H9 (cell line): ENCODE data around the gene TFEB. TPM values are rescaled to one million over a fixed set of nuclear protein-coding genes. Genes with fewer than 3 reads are reported as not detected.

ENCODE experiments used
- DNase-seq: peaks from one replicate; pipeline ENCODE4 v3.0.0-alpha.2; 2017
- H2AFZ ChIP-seq: one replicate; pipeline ENCODE4 v1.6.1; 2013; ENCODE audit warnings: mild to moderate bottlenecking, low read length, control low read depth, moderate library complexity
- H2AK5ac ChIP-seq: 2 replicates; pipeline ENCODE4 v1.6.1; 2013; ENCODE audit warnings: low read length, control low read depth, mixed read lengths; ENCODE audit not compliant: insufficient read length
- H2BK120ac ChIP-seq: one replicate; pipeline ENCODE4 v1.6.1; 2013; ENCODE audit warnings: low read depth, mild to moderate bottlenecking, low read length, control low read depth, inconsistent platforms; ENCODE audit not compliant: poor library complexity, severe bottlenecking
- H2BK12ac ChIP-seq: 2 replicates; pipeline ENCODE4 v1.6.1; 2013; ENCODE audit warnings: low read length, control low read depth, mixed read lengths, low read depth; ENCODE audit not compliant: insufficient read length
- H2BK15ac ChIP-seq: 2 replicates; pipeline ENCODE4 v1.6.1; 2013; ENCODE audit warnings: low read depth, low read length, control low read depth
- H2BK20ac ChIP-seq: one replicate; pipeline ENCODE4 v1.6.1; 2013; ENCODE audit warnings: low read depth, mild to moderate bottlenecking, low read length, control low read depth, inconsistent platforms; ENCODE audit not compliant: poor library complexity, severe bottlenecking
- H2BK5ac ChIP-seq: 2 replicates; pipeline ENCODE4 v1.6.1; 2013; ENCODE audit warnings: low read length, control low read depth, mixed read lengths; ENCODE audit not compliant: insufficient read length
- H3K14ac ChIP-seq: 2 replicates; pipeline ENCODE4 v1.6.1; 2013; ENCODE audit warnings: low read length, control low read depth; ENCODE audit not compliant: insufficient read depth
- H3K18ac ChIP-seq: 2 replicates; pipeline ENCODE4 v1.6.1; 2013; ENCODE audit warnings: low read depth, mild to moderate bottlenecking, mixed read lengths, low read length, control low read depth; ENCODE audit not compliant: insufficient read length
- H3K23ac ChIP-seq: 2 replicates; pipeline ENCODE4 v1.6.1; 2013; ENCODE audit warnings: low read length, control low read depth, mixed read lengths, low read depth; ENCODE audit not compliant: insufficient read length
- H3K23me2 ChIP-seq: 2 replicates; pipeline ENCODE4 v1.6.1; 2013; ENCODE audit warnings: low read depth, mild to moderate bottlenecking, mixed read lengths, low read length, control low read depth; ENCODE audit not compliant: insufficient read length, poor library complexity, severe bottlenecking
- H3K27ac ChIP-seq: 2 replicates; pipeline ENCODE4 v1.5.1; 2013; ENCODE audit warnings: low read length, control low read depth, mixed read lengths, low read depth; ENCODE audit not compliant: insufficient read length
- H3K27me3 ChIP-seq: 2 replicates; pipeline ENCODE4 v1.6.1; 2013; ENCODE audit warnings: low read length, control low read depth, inconsistent platforms; ENCODE audit not compliant: insufficient read depth
- H3K4ac ChIP-seq: 2 replicates; pipeline ENCODE4 v1.6.1; 2013; ENCODE audit warnings: low read depth, mild to moderate bottlenecking, control low read depth, inconsistent platforms, low read length, moderate library complexity
- H3K4me1 ChIP-seq: 2 replicates; pipeline ENCODE4 v1.6.1; 2013; ENCODE audit warnings: low read length, control low read depth, inconsistent platforms; ENCODE audit not compliant: insufficient read depth
- H3K4me2 ChIP-seq: 2 replicates; pipeline ENCODE4 v1.6.1; 2013; ENCODE audit warnings: low read length, control low read depth, mixed read lengths; ENCODE audit not compliant: insufficient read length, insufficient read depth
- H3K56ac ChIP-seq: 2 replicates; pipeline ENCODE4 v1.6.1; 2013; ENCODE audit warnings: low read depth, mild to moderate bottlenecking, mixed read lengths, low read length, control low read depth; ENCODE audit not compliant: insufficient read length
- H3K79me1 ChIP-seq: 2 replicates; pipeline ENCODE4 v1.6.1; 2013; ENCODE audit warnings: low read depth, mild to moderate bottlenecking, moderate library complexity, low read length, control low read depth, inconsistent platforms; ENCODE audit not compliant: insufficient read depth, poor library complexity, severe bottlenecking
- H3K79me2 ChIP-seq: 2 replicates; pipeline ENCODE4 v1.6.1; 2013; ENCODE audit warnings: low read length, control low read depth, inconsistent platforms; ENCODE audit not compliant: insufficient read depth
- H3K9ac ChIP-seq: 2 replicates; pipeline ENCODE4 v1.6.1; 2013; ENCODE audit warnings: low read length, control low read depth, mixed read lengths; ENCODE audit not compliant: insufficient read length; ENCODE audit errors: extremely low read depth
- H3K9me3 ChIP-seq: one replicate; pipeline ENCODE4 v1.6.1; 2013; ENCODE audit warnings: low read depth, low read length, inconsistent platforms; ENCODE audit not compliant: control insufficient read depth
- H3T11ph ChIP-seq: one replicate; pipeline ENCODE4 v1.6.1; 2013; ENCODE audit warnings: mild to moderate bottlenecking, low read length, control low read depth, inconsistent platforms
- H4K20me1 ChIP-seq: one replicate; pipeline ENCODE4 v1.6.1; 2013; ENCODE audit not compliant: control insufficient read depth, insufficient read length, insufficient read depth
- H4K5ac ChIP-seq: 2 replicates; pipeline ENCODE4 v1.6.1; 2013; ENCODE audit warnings: low read depth, mild to moderate bottlenecking, mixed read lengths, low read length, control low read depth; ENCODE audit not compliant: insufficient read length
- H4K8ac ChIP-seq: replicated peaks from 2 replicates; pipeline ENCODE4 v1.6.1; 2013; ENCODE audit warnings: low read length, control low read depth, mixed read lengths, low read depth; ENCODE audit not compliant: insufficient read length
- H4K91ac ChIP-seq: 2 replicates; pipeline ENCODE4 v1.6.1; 2013; ENCODE audit warnings: low read depth, mild to moderate bottlenecking, moderate library complexity, mixed read lengths, low read length, control low read depth; ENCODE audit not compliant: insufficient read length
- H3K27ac Mint-ChIP-seq, 3 experiments: 2 replicates in 2 of 3; 3 replicates in 1 of 3; pipeline ENCODE4 v1.8.0; 2020 to 2021; ENCODE audit warnings: mixed read lengths in 3 of 3, mild to moderate bottlenecking in 1 of 3, moderate library complexity in 1 of 3
- H3K27me3 Mint-ChIP-seq: 2 replicates; pipeline ENCODE4 v1.8.0; 2021; ENCODE audit warnings: low read depth, mild to moderate bottlenecking, moderate library complexity, mixed read lengths
- H3K36me3 Mint-ChIP-seq, 3 experiments: 2 replicates in 2 of 3; 3 replicates in 1 of 3; pipeline ENCODE4 v1.8.0; 2020 to 2021; ENCODE audit warnings: low read depth in 3 of 3, mixed read lengths in 3 of 3; ENCODE audit not compliant: insufficient read depth in 1 of 3
- H3K4me1 Mint-ChIP-seq, 2 experiments: 2 replicates each; pipeline ENCODE4 v1.8.0; 2020; ENCODE audit warnings: mixed read lengths in 2 of 2
- H3K4me3 Mint-ChIP-seq, 2 experiments: 2 replicates in 1 of 2; 3 replicates in 1 of 2; pipeline ENCODE4 v1.8.0; 2020 to 2021; ENCODE audit warnings: mild to moderate bottlenecking in 2 of 2, mixed read lengths in 2 of 2, moderate library complexity in 1 of 2
- H3K9me3 Mint-ChIP-seq, 2 experiments: 2 replicates in 1 of 2; 3 replicates in 1 of 2; pipeline ENCODE4 v1.8.0; 2020; ENCODE audit warnings: mild to moderate bottlenecking in 2 of 2, mixed read lengths in 2 of 2, moderate library complexity in 1 of 2
- CTCF ChIP-seq: fragments of 200-600 bp; sonication (generic); conservative IDR thresholded peaks from 3 replicates; pipeline ENCODE4 v1.8.0; 2021; ENCODE audit warnings: antibody characterized with exemption, mild to moderate bottlenecking
- WGBS: extraction: QIAGEN DNeasy Blood & Tissue Kit; methylation state at CpG from one replicate; pipeline ENCODE4 v1.1.7; 2013; ENCODE audit warnings: missing lambda C conversion rate, low lambda C conversion rate, mixed read lengths; ENCODE audit not compliant: insufficient read length; ENCODE audit errors: extremely low coverage; 5-methylcytosine and 5-hydroxymethylcytosine counted together
- total RNA-seq: library from RNA; stranded (reverse); gene quantifications from 2 replicates; pipeline ENCODE4 v1.2.1, GENCODE V29; 2021

Gene TFEB
- total RNA-seq, 1 experiment from 2014 or later, result 1.2 TPM

DNA sequence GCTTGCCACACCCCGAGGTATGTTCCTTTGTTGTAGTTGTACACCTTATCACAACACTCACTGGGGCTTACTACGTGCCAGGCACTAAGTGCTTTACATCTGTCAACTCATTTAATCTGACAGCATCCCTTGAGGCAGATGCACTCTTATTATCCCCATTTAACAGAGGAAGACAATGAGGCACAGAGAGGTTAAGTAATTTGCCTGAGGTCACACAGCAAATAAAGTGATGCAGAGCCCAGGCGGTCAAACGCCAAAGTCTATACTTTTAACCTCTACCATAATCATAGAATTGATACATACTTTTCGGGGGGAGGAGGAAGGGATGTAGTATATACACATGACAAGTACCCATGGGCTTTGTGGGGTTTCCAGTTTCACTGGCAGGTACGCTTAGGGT, 59.4 kb downstream of the TFEB start:
- Histone ChIP-seq H3K23me2 (no peaks in the 10 kb centered on the region), H4K20me1 (no peaks in the 10 kb centered on the region), H4K91ac (no peak overlapping the region), H3T11ph (no peak overlapping the region), H3K4ac (no peak overlapping the region), H2BK15ac (no peak overlapping the region), H3K27ac (no peak overlapping the region), H3K4me2 (no peak overlapping the region), H3K56ac (no peak overlapping the region), H2AFZ (no peak overlapping the region), H3K27me3 (no peaks in the 10 kb centered on the region), H4K8ac (no peak overlapping the region), H2BK12ac (no peak overlapping the region), H3K9me3 (no peaks in the 10 kb centered on the region), H3K4me1 (no peaks in the 10 kb centered on the region), H3K18ac (no peak overlapping the region), H3K79me2 (no peaks in the 10 kb centered on the region), H3K23ac (no peak overlapping the region), H3K79me1 (no peaks in the 10 kb centered on the region), H2BK20ac (no peak overlapping the region), H2AK5ac (no peak overlapping the region), H2BK120ac (no peak overlapping the region), H4K5ac (no peak overlapping the region), H2BK5ac (no peak overlapping the region), H3K14ac (no peak overlapping the region), H3K9ac (no peak overlapping the region)
- no peak for DNase-seq
- WGBS, result no CpG with 5 or more reads among the region's 6 CpGs
- no peak for TF ChIP-seq CTCF
- Mint-ChIP-seq H3K36me3 (no peaks in the 10 kb centered on the region), H3K4me1 (peaks cover 21 to 48% of the 10 kb centered on the region in 2 experiments), H3K27me3 (peaks cover 26% of the 10 kb centered on the region), H3K27ac (no peak overlapping the region), H3K9me3 (no peaks in the 10 kb centered on the region), H3K4me3 (no peak overlapping the region)
